Effector CD8-positive, alpha-beta T cell (primary cell): Measurements from ENCODE around the gene DEFB124.

Experiments used
- DNase-seq: peaks from one replicate; lab custom pipeline; 2025; lab: John Stamatoyannopoulos, UW

The DEFB124 gene

DNA sequence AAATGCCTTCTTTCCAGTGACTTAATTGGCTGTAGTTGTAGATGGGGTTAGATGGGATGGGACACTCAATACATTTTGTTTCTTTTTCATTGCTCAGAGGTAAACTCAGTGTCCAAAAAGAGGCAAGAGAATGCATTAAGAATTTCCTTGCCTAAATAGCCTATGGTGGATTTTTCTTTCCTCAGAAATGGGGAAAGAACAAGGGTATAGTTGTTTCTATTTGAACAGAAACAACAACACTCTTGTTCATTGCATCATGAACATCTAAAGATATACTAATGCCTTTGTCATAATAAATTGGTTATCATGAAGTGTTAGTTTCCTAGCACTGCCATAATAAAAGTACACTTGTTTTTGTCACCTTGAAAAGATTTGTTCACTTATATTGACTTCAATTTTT lies 49.1 kb downstream of the DEFB124 start:
- no peak for DNase-seq

DNA sequence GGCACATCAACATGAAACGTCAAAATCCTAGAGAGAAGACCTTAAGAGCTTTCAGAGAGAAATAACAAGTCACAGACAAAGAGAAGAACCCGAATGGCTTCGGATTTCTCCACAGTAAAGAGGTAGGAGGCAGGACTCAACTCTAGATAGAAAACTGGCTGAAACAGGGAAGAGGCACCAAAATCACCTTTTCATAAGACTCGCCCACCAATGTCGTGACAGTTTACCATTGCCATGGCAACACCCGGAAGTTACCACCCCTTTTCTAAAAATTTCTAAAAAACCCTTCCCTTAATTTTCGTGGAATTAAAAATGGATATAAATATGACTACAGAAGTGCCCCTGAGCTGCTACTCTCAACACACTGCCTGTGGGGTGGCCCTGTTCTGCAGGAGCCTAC lies 56.6 kb downstream of the DEFB124 start:
- DNase-seq, result no peak

DNA sequence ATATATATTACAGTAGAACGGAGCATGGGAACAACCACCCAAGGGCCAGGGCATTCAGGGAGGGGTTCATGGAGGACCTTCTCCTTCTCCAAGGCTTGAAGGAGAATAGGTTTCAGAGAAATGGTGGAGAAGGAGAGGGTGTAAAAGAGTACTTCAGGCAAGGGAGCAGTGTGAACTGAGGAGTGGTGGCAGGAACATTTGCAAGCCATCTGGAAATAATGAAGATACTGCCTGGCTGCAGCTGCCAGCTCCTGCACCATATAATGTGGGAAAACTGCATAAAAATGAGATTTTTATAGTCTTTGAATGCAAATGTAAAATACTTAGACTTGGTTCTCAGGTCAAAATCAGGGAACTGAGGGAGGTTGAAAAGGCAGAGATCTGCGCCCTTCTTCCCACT lies 59.3 kb downstream of the DEFB124 start:
- no peak for DNase-seq
